ENCODE results near the gene FBN1. TPM values are rescaled to one million over a fixed set of nuclear protein-coding genes. Genes with fewer than 3 reads are reported as not detected.

The FBN1 gene
- total and polyA plus RNA-seq, 2 of the 13 experiments (the other 11 are each of a cell fraction or from before 2014, with no cell fraction given): 1.5 to 3.0 TPM

DNA sequence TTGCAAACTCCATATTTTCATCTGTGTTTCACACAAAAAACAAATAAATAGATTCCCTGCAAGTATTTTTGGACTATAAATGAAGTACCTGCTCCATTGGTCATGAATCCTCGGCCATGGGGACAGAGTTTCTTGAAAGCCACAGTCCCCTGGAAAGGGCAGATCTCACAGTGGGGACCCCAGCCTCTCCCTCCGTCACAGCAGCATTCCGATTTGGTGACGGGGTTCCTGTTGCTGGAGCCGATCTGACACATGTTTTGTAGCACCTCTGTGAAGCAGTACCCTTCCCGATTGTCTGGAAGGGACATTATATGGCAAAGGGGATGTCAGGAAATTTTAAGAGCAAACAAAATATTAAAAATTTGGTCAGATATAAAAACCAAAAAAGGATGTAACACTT lies 218.0 kb downstream of the FBN1 start:
- ATAC-seq: no peak
- intact Hi-C loops (cut with micrococcal nuclease; ENCODE audit: unreplicated experiment): no loop called here
- H3K36me3 ChIP-seq (replicated peaks in 1 of 2; ENCODE audit: control insufficient read depth in 1 of 2, insufficient read depth in 2 of 2, low read length in 2 of 2): no peaks in the 10 kb centered on the region
- no peaks in the 10 kb centered on the region for H3K79me2 ChIP-seq (ENCODE audit: insufficient read depth, low read length)
- DNase-seq (ENCODE audit: low spot score): no peak
- 0 out of 2 replicates have a peak, but pooled peaks cover under 1% of the 10 kb centered on the region for H3K4me1 ChIP-seq (ENCODE audit: insufficient read depth, low read length)
- in situ Hi-C loops (cut with HindIII; ENCODE audit: extremely low pct_ligation_motif_present, low pct_unique_long_range_greater_than_20kb): no loop called here
- no TSS peak for BruUV-seq (replicated peaks)
- WGBS (ENCODE audit: low lambda C conversion rate): 70% methylated on average over 6 of the region's 6 CpGs
- H4K20me1 ChIP-seq (ENCODE audit: insufficient read depth, low read length): no peaks in the 10 kb centered on the region
- no peaks in the 10 kb centered on the region for H3K27me3 ChIP-seq (ENCODE audit: control insufficient read depth in 1 of 2, insufficient read depth in 2 of 2, low read length in 2 of 2)
- CTCF ChIA-PET (ENCODE audit: low intra/inter-chr PET ratio, low total read pairs): no interaction called here
- POLR2A ChIA-PET: no interaction called here
- H3K4me3 ChIP-seq (replicated peaks in 1 of 3; ENCODE audit: insufficient read depth in 1 of 3, low read depth in 2 of 3, low read length in 3 of 3): no peak overlapping the region
- FAIRE-seq: no peak
- H3K9me3 ChIP-seq (ENCODE audit: low read length): no peaks in the 10 kb centered on the region
- H3K9ac ChIP-seq (ENCODE audit: insufficient read depth, low read depth, low read length): no peak overlapping the region
- H3K27ac ChIP-seq (ENCODE audit: extremely low read length, insufficient read depth, low read length): no peak overlapping the region
- no peak overlapping the region for H3K4me2 ChIP-seq (ENCODE audit: low read depth, low read length)
- no peak overlapping the region for H2AFZ ChIP-seq (ENCODE audit: low read length)
- no peak for TF ChIP-seq HOXA7 (CRISPR knock-in tag; IDR thresholded peaks at IDR 0.05)
- no peak for TF ChIP-seq KDM3A (CRISPR knock-in tag; IDR thresholded peaks at IDR 0.05; ENCODE audit: low read depth)
- TF ChIP-seq ZSCAN25 (CRISPR knock-in tag; IDR thresholded peaks at IDR 0.05): no peak
- TF ChIP-seq FOXO1 (CRISPR knock-in tag; IDR thresholded peaks at IDR 0.05): no peak
- TF ChIP-seq SMAD9 (CRISPR knock-in tag; IDR thresholded peaks at IDR 0.05): no peak
- TF ChIP-seq ZNF225 (CRISPR knock-in tag; IDR thresholded peaks at IDR 0.05): no peak
- no peak for TF ChIP-seq ZNF3 (CRISPR knock-in tag; IDR thresholded peaks at IDR 0.05)
- TF ChIP-seq ZEB1 (IDR thresholded peaks at IDR 0.05; ENCODE audit: insufficient replicate concordance, low read depth): no peak
- no peak for TF ChIP-seq ZNF609 (CRISPR knock-in tag; IDR thresholded peaks at IDR 0.05; ENCODE audit: borderline replicate concordance)
- no peak for TF ChIP-seq JARID2 (CRISPR knock-in tag; IDR thresholded peaks at IDR 0.05; ENCODE audit: insufficient replicate concordance)
- TF ChIP-seq ZNF274 (CRISPR knock-in tag; IDR thresholded peaks at IDR 0.05): no peak
- no peak for TF ChIP-seq SATB2 (CRISPR knock-in tag; IDR thresholded peaks at IDR 0.05)
- no peak for TF ChIP-seq ZNF652 (CRISPR knock-in tag; IDR thresholded peaks at IDR 0.05; ENCODE audit: borderline replicate concordance, low read depth)
- TF ChIP-seq NRL (CRISPR knock-in tag; IDR thresholded peaks at IDR 0.05; ENCODE audit: borderline replicate concordance): no peak
- TF ChIP-seq SIN3B (IDR thresholded peaks at IDR 0.05; ENCODE audit: low read length): no peak
- TF ChIP-seq ZNF615 (CRISPR knock-in tag; IDR thresholded peaks at IDR 0.05; ENCODE audit: borderline replicate concordance): no peak
- TF ChIP-seq RORA (CRISPR knock-in tag; IDR thresholded peaks at IDR 0.05): no peak
- no peak for TF ChIP-seq TERF1 (CRISPR knock-in tag; IDR thresholded peaks at IDR 0.05)
- TF ChIP-seq ZNF83 (CRISPR knock-in tag; IDR thresholded peaks at IDR 0.05; ENCODE audit: borderline replicate concordance): no peak
